Loucy (cell line): ENCODE results near the gene LPP.

Experiments
- H2AFZ ChIP-seq: fragments of 200-600 bp; sonication (generic); 2 replicates; pipeline ENCODE4 v1.6.0; 2016; ENCODE audit warnings: antibody characterized with exemption, mild to moderate bottlenecking, low read length, moderate library complexity
- H3F3A ChIP-seq: fragments of 200-600 bp; 2 replicates; pipeline ENCODE4 v1.6.0; 2016; ENCODE audit warnings: antibody characterized with exemption, low read depth, mild to moderate bottlenecking
- H3K27me3 ChIP-seq: fragments of 200-600 bp; sonication (generic); 2 replicates; pipeline ENCODE4 v1.6.1; 2014; ENCODE audit warnings: low read length, mild to moderate bottlenecking; ENCODE audit not compliant: insufficient read depth, poor library complexity, severe bottlenecking
- H3K36me3 ChIP-seq: fragments of 200-600 bp; sonication (generic); 2 replicates; pipeline ENCODE4 v1.6.1; 2016; ENCODE audit warnings: low read length; ENCODE audit not compliant: insufficient read depth
- H3K4me1 ChIP-seq: fragments of 200-600 bp; sonication (generic); 2 replicates; pipeline ENCODE4 v1.5.1; 2014; ENCODE audit warnings: low read length, mild to moderate bottlenecking; ENCODE audit not compliant: insufficient read depth, poor library complexity, severe bottlenecking
- H3K4me2 ChIP-seq: fragments of 200-600 bp; sonication (generic); 2 replicates; pipeline ENCODE4 v1.6.0; 2014; ENCODE audit warnings: antibody characterized with exemption, low read length, low read depth, mild to moderate bottlenecking; ENCODE audit not compliant: poor library complexity, severe bottlenecking
- H3K4me3 ChIP-seq: fragments of 200-600 bp; sonication (generic); 2 replicates; pipeline ENCODE4 v1.5.1; 2014; ENCODE audit warnings: low read length, mild to moderate bottlenecking, mixed read lengths; ENCODE audit not compliant: poor library complexity, severe bottlenecking
- H3K79me2 ChIP-seq: fragments of 200-600 bp; sonication (generic); 2 replicates; pipeline ENCODE4 v1.6.1; 2014; ENCODE audit warnings: low read length; ENCODE audit not compliant: insufficient read depth
- H3K9ac ChIP-seq: fragments of 200-600 bp; sonication (generic); 2 replicates; pipeline ENCODE4 v1.6.0; 2014; ENCODE audit warnings: mild to moderate bottlenecking, low read depth, low read length, moderate library complexity; ENCODE audit not compliant: poor library complexity, severe bottlenecking
- H3K9me2 ChIP-seq: fragments of 200-600 bp; sonication (generic); replicated peaks from 2 replicates; pipeline ENCODE4 v1.6.1; 2016; ENCODE audit warnings: low read depth, low read length, mixed read lengths
- H3K9me3 ChIP-seq: fragments of 200-600 bp; sonication (generic); 2 replicates; pipeline ENCODE4 v1.6.1; 2014; ENCODE audit warnings: mild to moderate bottlenecking, antibody characterized with exemption, low read length, low read depth; ENCODE audit not compliant: insufficient read depth
- H4K20me1 ChIP-seq: fragments of 200-600 bp; sonication (generic); 2 replicates; pipeline ENCODE4 v1.6.0; 2014; ENCODE audit warnings: antibody characterized with exemption, low read length, mild to moderate bottlenecking; ENCODE audit not compliant: insufficient read depth, poor library complexity, severe bottlenecking
- CTCF ChIP-seq: fragments of 200-600 bp; sonication (generic); conservative IDR thresholded peaks from 2 replicates; pipeline ENCODE4 v1.5.1; 2014; ENCODE audit warnings: mild to moderate bottlenecking, antibody characterized with exemption, low read length
- EZH2phosphoT487 ChIP-seq: fragments of 200-600 bp; IDR thresholded peaks from 2 replicates; pipeline ENCODE4 v1.6.1; 2018; ENCODE audit warnings: antibody characterized with exemption, mild to moderate bottlenecking, moderate library complexity, borderline replicate concordance

The LPP gene

GRCh38 chr3:188509316-188509715 lies 355.4 kb downstream of the LPP start:
- Histone ChIP-seq H3K9me3 (0 out of 2 replicates have a peak, but pooled peaks cover 2% of the 10 kb centered on the region), H4K20me1 (no peaks in the 10 kb centered on the region), H3K4me1 (peaks cover 14% of the 10 kb centered on the region), H2AFZ (no peak overlapping the region), H3K27me3 (no peaks in the 10 kb centered on the region), H3K4me2 (no peak overlapping the region), H3K9me2 (no peaks in the 10 kb centered on the region), H3K36me3 (no peaks in the 10 kb centered on the region), H3K4me3 (no peak overlapping the region), H3K79me2 (no peaks in the 10 kb centered on the region), H3F3A (no peaks in the 10 kb centered on the region), H3K9ac (no peak overlapping the region)
- no peak for TF ChIP-seq CTCF
- no peak for TF ChIP-seq EZH2phosphoT487

- no peak overlapping the region for H3K4me2 ChIP-seq
- H3F3A ChIP-seq = no peaks in the 10 kb centered on the region
- peaks cover 14% of the 10 kb centered on the region for H3K4me1 ChIP-seq
- no peaks in the 10 kb centered on the region for H3K27me3 ChIP-seq
- H3K9ac ChIP-seq = no peak overlapping the region
- no peaks in the 10 kb centered on the region for H3K79me2 ChIP-seq
- TF ChIP-seq CTCF (no peak), EZH2phosphoT487 (no peak)
- no peaks in the 10 kb centered on the region for H3K9me2 ChIP-seq
- no peak overlapping the region for H3K4me3 ChIP-seq
- H2AFZ ChIP-seq = no peak overlapping the region
- H3K9me3 ChIP-seq = no peaks in the 10 kb centered on the region
- H4K20me1 ChIP-seq = no peaks in the 10 kb centered on the region
- H3K36me3 ChIP-seq = no peaks in the 10 kb centered on the region
Observed at GRCh38 chr3:188510366-188510765, 356.4 kb downstream of the LPP start.

- TF ChIP-seq EZH2phosphoT487 = no peak
- no peak for TF ChIP-seq CTCF
- H3K79me2 ChIP-seq = no peaks in the 10 kb centered on the region
- H3K4me2 ChIP-seq = no peak overlapping the region
Observed at GRCh38 chr3:188513662-188514328, 359.8 kb downstream of the LPP start.

More at GRCh38 chr3:188513662-188514328, 359.8 kb downstream of the LPP start:
- no peaks in the 10 kb centered on the region for H3K27me3 ChIP-seq
- H3K9me3 ChIP-seq = peaks cover 2% of the 10 kb centered on the region; the same call in 1 of the 2 replicates
- H3K36me3 ChIP-seq = no peaks in the 10 kb centered on the region
- H3K9me2 ChIP-seq = no peaks in the 10 kb centered on the region
- no peak overlapping the region for H2AFZ ChIP-seq
- no peaks in the 10 kb centered on the region for H4K20me1 ChIP-seq
- H3K4me3 ChIP-seq = no peak overlapping the region
- no peaks in the 10 kb centered on the region for H3F3A ChIP-seq
- H3K9ac ChIP-seq = no peak overlapping the region
- H3K4me1 ChIP-seq = no peaks in the 10 kb centered on the region
